CD8-positive, alpha-beta memory T cell (primary cell): Measurements from ENCODE around the gene DISC1. TPM values are rescaled to one million over a fixed set of nuclear protein-coding genes. Genes with fewer than 3 reads are reported as not detected.

Source experiments
- CTCF ChIA-PET: fragments of 350-600 bp; sonication (Branson Sonifier 250); formaldehyde crosslinking; loops from one replicate; lab custom pipeline; 2021; ENCODE audit warnings: antibody characterized with exemption; lab: Charles Lee
- POLR2A ChIA-PET: fragments of 350-600 bp; sonication (Branson Sonifier 250); formaldehyde crosslinking; loops from one replicate; lab custom pipeline; 2021; ENCODE audit warnings: antibody characterized with exemption; lab: Charles Lee
- DNase-seq, 5 donors: peaks; one replicate each; pipeline versions ENCODE4 v3.0.0 to v3.0.0-alpha.2; 2020 to 2022; ENCODE audit warnings: mixed read lengths in 1 of 5
- H3K27ac ChIP-seq: one replicate; pipeline ENCODE4 v1.7.0; 2013; ENCODE audit warnings: low read depth, mild to moderate bottlenecking, low read length, moderate library complexity
- H3K27me3 ChIP-seq: 2 replicates; pipeline ENCODE4 v1.7.0; 2013; ENCODE audit warnings: low read length, mild to moderate bottlenecking; ENCODE audit not compliant: insufficient read depth, poor library complexity, severe bottlenecking
- H3K36me3 ChIP-seq: 2 replicates; pipeline ENCODE4 v1.7.0; 2013; ENCODE audit warnings: mild to moderate bottlenecking, low read length, moderate library complexity; ENCODE audit not compliant: insufficient read depth
- H3K4me1 ChIP-seq: 2 replicates; pipeline ENCODE4 v1.7.0; 2013; ENCODE audit warnings: mild to moderate bottlenecking, low read length, moderate library complexity; ENCODE audit not compliant: insufficient read depth
- H3K4me3 ChIP-seq: 2 replicates; pipeline ENCODE4 v1.7.0; 2013; ENCODE audit warnings: mild to moderate bottlenecking, low read length
- H3K9me3 ChIP-seq: 2 replicates; pipeline ENCODE4 v1.7.0; 2013; ENCODE audit warnings: mild to moderate bottlenecking, low read length
- H3K27ac Mint-ChIP-seq, 8 donors: one replicate each; pipeline ENCODE4 v1.8.0; 2020 to 2021; ENCODE audit warnings: mixed read lengths in 8 of 8, mild to moderate bottlenecking in 6 of 8, inconsistent platforms in 3 of 8, moderate library complexity in 3 of 8
- H3K27me3 Mint-ChIP-seq, 2 donors: one replicate each; pipeline ENCODE4 v1.8.0; 2020 to 2021; ENCODE audit warnings: mixed read lengths in 2 of 2, mild to moderate bottlenecking in 1 of 2, moderate library complexity in 1 of 2
- H3K36me3 Mint-ChIP-seq, 3 donors: one replicate each; pipeline ENCODE4 v1.8.0; 2020 to 2021; ENCODE audit warnings: mixed read lengths in 3 of 3, inconsistent platforms in 1 of 3, mild to moderate bottlenecking in 1 of 3
- H3K4me1 Mint-ChIP-seq, 3 donors: one replicate each; pipeline ENCODE4 v1.8.0; 2020 to 2021; ENCODE audit warnings: mixed read lengths in 3 of 3, inconsistent platforms in 1 of 3, mild to moderate bottlenecking in 1 of 3
- H3K4me3 Mint-ChIP-seq, 7 donors: one replicate each; pipeline ENCODE4 v1.8.0; 2020 to 2021; ENCODE audit warnings: mixed read lengths in 7 of 7, mild to moderate bottlenecking in 6 of 7, moderate library complexity in 4 of 7, inconsistent platforms in 2 of 7
- H3K9me3 Mint-ChIP-seq, 5 donors: one replicate each; pipeline ENCODE4 v1.8.0; 2020 to 2022; ENCODE audit warnings: mixed read lengths in 5 of 5, mild to moderate bottlenecking in 3 of 5, moderate library complexity in 2 of 5, inconsistent platforms in 1 of 5
- polyA plus RNA-seq: library from polyadenylated mRNA; unstranded; fragments of 300-500 nt; fragmentation: Illumina TruSeq; gene quantifications from one replicate; pipeline ENCODE4 v1.2.3, GENCODE V29; 2021
- total RNA-seq, 2 experiments: library from RNA; stranded (reverse); gene quantifications; one replicate each; pipeline ENCODE4 v1.2.3, GENCODE V29; 2021

DISC1 gene
- total RNA-seq: 1 to 10 TPM in 1 of 2 experiments, under 1 TPM in 1; 0.60 to 1.0 TPM
- 2.4 TPM for polyA plus RNA-seq

GRCh38 chr1:231626535-231626950 is at the start of gene DISC1:
Gene DISC1, plus strand, starts transcription at chr1:231626790. Its CDS starts 78 bp downstream, at chr1:231626868.
- Mint-ChIP-seq H3K9me3 (no peaks in the 10 kb centered on the region), H3K4me1 (peaks cover 29 to 40% (median 32%) of the 10 kb centered on the region in 3 donors), H3K27me3 (peaks cover 6 to 10% of the 10 kb centered on the region in 2 donors), H3K36me3 (peaks cover 0 to 2% (median 0%) of the 10 kb centered on the region in 3 donors), H3K27ac (peak within 1 kb of the TSS; percentile 46 to 96 (median 89)), H3K4me3 (peak within 1 kb of the TSS; percentile 89 to 98 (median 94))
- no peaks in the 10 kb centered on the region for H3K36me3 ChIP-seq
- no peaks in the 10 kb centered on the region for H3K9me3 ChIP-seq
- peak; percentile 20 to 72 (median 66) for DNase-seq
- peaks cover 30% of the 10 kb centered on the region for H3K4me1 ChIP-seq
- ChIA-PET CTCF (interaction anchor here (0.6 kb wide), 1 partner anchor 16 kb away, joined by 3 read pairs; no protein-coding TSS in a partner anchor), POLR2A (interaction anchor here (1.5 kb wide), 1 partner anchor 10 kb away, joined by 6 read pairs; no protein-coding TSS in a partner anchor)
- no peaks in the 10 kb centered on the region for H3K27me3 ChIP-seq
- H3K4me3 ChIP-seq: peak within 1 kb of the TSS; percentile 75
- peak within 1 kb of the TSS; percentile 36 for H3K27ac ChIP-seq

- Histone ChIP-seq H3K9me3 (no peaks in the 10 kb centered on the region), H3K4me1 (no peaks in the 10 kb centered on the region), H3K27ac (no peak overlapping the region), H3K27me3 (no peaks in the 10 kb centered on the region), H3K36me3 (no peaks in the 10 kb centered on the region), H3K4me3 (no peak overlapping the region)
- no peak for DNase-seq
- H3K36me3 Mint-ChIP-seq: peaks cover 0 to 4% (median 0%) of the 10 kb centered on the region in 3 donors
- CTCF ChIA-PET: no interaction called here
- H3K27me3 Mint-ChIP-seq: no peaks in the 10 kb centered on the region
- H3K4me3 Mint-ChIP-seq: no peak overlapping the region
- no peaks in the 10 kb centered on the region for H3K4me1 Mint-ChIP-seq
- no peaks in the 10 kb centered on the region for H3K9me3 Mint-ChIP-seq
- H3K27ac Mint-ChIP-seq: peak overlapping the region in 2 of 8 donors; percentile 59 to 63
- POLR2A ChIA-PET: no interaction called here
These were observed 49.5 kb upstream of the DISC1 start for GRCh38 chr1:231576804-231577718.

- H3K4me3 ChIP-seq: no peak overlapping the region
- CTCF ChIA-PET: interaction anchor here (1.1 kb wide), 1 partner anchor 13 kb away, joined by 3 read pairs; no protein-coding TSS in a partner anchor
- Mint-ChIP-seq H3K36me3 (peaks cover 0 to 3% (median 0%) of the 10 kb centered on the region in 3 donors), H3K4me3 (no peak overlapping the region), H3K27me3 (no peaks in the 10 kb centered on the region), H3K27ac (peak overlapping the region in 1 of 8 donors; percentile 8), H3K9me3 (no peaks in the 10 kb centered on the region), H3K4me1 (no peaks in the 10 kb centered on the region)
- H3K36me3 ChIP-seq: no peaks in the 10 kb centered on the region
- no peak for DNase-seq
- no peaks in the 10 kb centered on the region for H3K9me3 ChIP-seq
- POLR2A ChIA-PET: no interaction called here
- no peak overlapping the region for H3K27ac ChIP-seq
- no peaks in the 10 kb centered on the region for H3K27me3 ChIP-seq
- no peaks in the 10 kb centered on the region for H3K4me1 ChIP-seq
These were observed 45.7 kb upstream of the DISC1 start for GRCh38 chr1:231580874-231581273.

GRCh38 chr1:231581859-231582258 is 44.7 kb upstream of the DISC1 start:
- DNase-seq: no peak
- CTCF ChIA-PET: no interaction called here

GRCh38 chr1:231583376-231583775 is 43.2 kb upstream of the DISC1 start:
- H3K27ac ChIP-seq: no peak overlapping the region

More at GRCh38 chr1:231581859-231582258, 44.7 kb upstream of the DISC1 start:
- H3K27ac Mint-ChIP-seq: no peak overlapping the region
- no peak overlapping the region for H3K4me3 ChIP-seq
- H3K27me3 Mint-ChIP-seq: no peaks in the 10 kb centered on the region
- peaks cover 0 to 2% (median 0%) of the 10 kb centered on the region in 3 donors for H3K36me3 Mint-ChIP-seq
- H3K36me3 ChIP-seq: no peaks in the 10 kb centered on the region
- no peak overlapping the region for H3K27ac ChIP-seq
- H3K9me3 ChIP-seq: no peaks in the 10 kb centered on the region
- H3K27me3 ChIP-seq: no peaks in the 10 kb centered on the region
- H3K4me1 Mint-ChIP-seq: no peaks in the 10 kb centered on the region
- H3K4me1 ChIP-seq: no peaks in the 10 kb centered on the region
- H3K9me3 Mint-ChIP-seq: no peaks in the 10 kb centered on the region
- POLR2A ChIA-PET: no interaction called here
- no peak overlapping the region for H3K4me3 Mint-ChIP-seq

GRCh38 chr1:231584117-231584516 is 42.5 kb upstream of the DISC1 start:
- H3K4me3 ChIP-seq: no peak overlapping the region
- no peaks in the 10 kb centered on the region for H3K4me1 ChIP-seq
- Mint-ChIP-seq H3K27me3 (peaks cover 0 to 2% of the 10 kb centered on the region in 2 donors), H3K36me3 (peaks cover 0 to 4% (median 0%) of the 10 kb centered on the region in 3 donors), H3K27ac (no peak overlapping the region), H3K4me3 (no peak overlapping the region), H3K4me1 (no peaks in the 10 kb centered on the region), H3K9me3 (no peaks in the 10 kb centered on the region)
- H3K36me3 ChIP-seq: no peaks in the 10 kb centered on the region
- no peaks in the 10 kb centered on the region for H3K9me3 ChIP-seq
- no peaks in the 10 kb centered on the region for H3K27me3 ChIP-seq
- H3K27ac ChIP-seq: no peak overlapping the region
- ChIA-PET CTCF (no interaction called here), POLR2A (interaction anchor here (0.6 kb wide), 1 partner anchor 221 kb away, joined by 3 read pairs; no protein-coding TSS in a partner anchor)
- no peak for DNase-seq

More at GRCh38 chr1:231583376-231583775, 43.2 kb upstream of the DISC1 start:
- no peak for DNase-seq
- no peaks in the 10 kb centered on the region for H3K9me3 Mint-ChIP-seq
- no peaks in the 10 kb centered on the region for H3K27me3 ChIP-seq
- no peak overlapping the region for H3K4me3 ChIP-seq
- H3K4me1 Mint-ChIP-seq: no peaks in the 10 kb centered on the region
- POLR2A ChIA-PET: no interaction called here
- CTCF ChIA-PET: no interaction called here
- peaks cover 0 to 2% (median 0%) of the 10 kb centered on the region in 3 donors for H3K36me3 Mint-ChIP-seq
- no peak overlapping the region for H3K27ac Mint-ChIP-seq
- H3K4me1 ChIP-seq: no peaks in the 10 kb centered on the region
- peaks cover 0 to 2% of the 10 kb centered on the region in 2 donors for H3K27me3 Mint-ChIP-seq
- H3K4me3 Mint-ChIP-seq: no peak overlapping the region
- no peaks in the 10 kb centered on the region for H3K36me3 ChIP-seq
- no peaks in the 10 kb centered on the region for H3K9me3 ChIP-seq

GRCh38 chr1:231584921-231585320 is 41.7 kb upstream of the DISC1 start:
- no peaks in the 10 kb centered on the region for H3K9me3 ChIP-seq
- Mint-ChIP-seq H3K4me1 (no peaks in the 10 kb centered on the region), H3K4me3 (no peak overlapping the region), H3K27me3 (peaks cover 0 to 2% of the 10 kb centered on the region in 2 donors), H3K27ac (no peak overlapping the region), H3K9me3 (no peaks in the 10 kb centered on the region), H3K36me3 (peaks cover 0 to 4% (median 0%) of the 10 kb centered on the region in 3 donors)
- H3K27me3 ChIP-seq: no peaks in the 10 kb centered on the region
- H3K27ac ChIP-seq: no peak overlapping the region
- no peaks in the 10 kb centered on the region for H3K4me1 ChIP-seq
- H3K4me3 ChIP-seq: no peak overlapping the region
- POLR2A ChIA-PET: no interaction called here
- CTCF ChIA-PET: no interaction called here
- no peak for DNase-seq
- no peaks in the 10 kb centered on the region for H3K36me3 ChIP-seq
